Endothelial cell of umbilical vein (primary cell): ENCODE data around the gene ATP6V0D1. TPM values are rescaled to one million over a fixed set of nuclear protein-coding genes. Genes with fewer than 3 reads are reported as not detected.
A peak's percentile ranks its signal among the peaks of the same experiment; 100 is the strongest.

Experiments
- BruUV-seq: library from RNA; stranded (reverse); fragments of 400-500 nt; replicated peaks from 2 replicates; lab custom pipeline; 2021; lab: Mats Ljungman, UMichigan
- CTCF ChIA-PET: fragments of 300-600, 350-600 bp; sonication (Branson Sonifier 250); formaldehyde crosslinking; loops from one replicate; lab custom pipeline; 2021; ENCODE audit warnings: antibody characterized with exemption, inconsistent platforms; lab: Charles Lee
- POLR2A ChIA-PET: fragments of 300-600, 350-600 bp; sonication (Branson Sonifier 250); formaldehyde crosslinking; loops from one replicate; lab custom pipeline; 2021; ENCODE audit warnings: antibody characterized with exemption, inconsistent platforms; lab: Charles Lee
- DNase-seq: peaks from one replicate; pipeline ENCODE4 v3.0.0-alpha.2; 2011; ENCODE audit warnings: low read depth, low spot score
- FAIRE-seq: peaks from 2 replicates; lab custom pipeline; 2011; peaks lifted over from hg19 to GRCh38; lab: Jason Lieb, UNC
- H2AFZ ChIP-seq: 2 replicates; pipeline ENCODE4 v1.6.0; 2012; ENCODE audit warnings: low read depth, low read length, control low read depth, inconsistent platforms
- H3K27ac ChIP-seq: 2 replicates; pipeline ENCODE4 v1.5.1; 2011; ENCODE audit warnings: low read depth, mild to moderate bottlenecking, control low read depth, low read length, moderate library complexity; ENCODE audit not compliant: insufficient read depth
- H3K27me3 ChIP-seq, 2 experiments: 2 replicates each; pipeline versions ENCODE4 v1.6.0 to v1.6.1; 2011; ENCODE audit warnings: low read length in 2 of 2, mixed read lengths in 1 of 2; ENCODE audit not compliant: control insufficient read depth in 2 of 2, insufficient read depth in 2 of 2
- H3K36me3 ChIP-seq, 2 experiments: 2 replicates in 1 of 2; 3 replicates in 1 of 2; pipeline ENCODE4 v1.5.1; 2011; ENCODE audit warnings: low read length in 2 of 2, mild to moderate bottlenecking in 1 of 2, moderate library complexity in 1 of 2; ENCODE audit not compliant: control insufficient read depth in 2 of 2, insufficient read depth in 2 of 2; ENCODE audit errors: extremely low read depth in 1 of 2
- H3K4me1 ChIP-seq: 3 replicates; pipeline ENCODE4 v1.5.1; 2011; ENCODE audit warnings: mild to moderate bottlenecking, low read length; ENCODE audit not compliant: control insufficient read depth, insufficient read depth; ENCODE audit errors: extremely low read depth
- H3K4me2 ChIP-seq: 2 replicates; pipeline ENCODE4 v1.6.1; 2011; ENCODE audit warnings: low read length, control low read depth, mixed read lengths; ENCODE audit not compliant: insufficient read depth
- H3K4me3 ChIP-seq, 3 experiments: fragments of 200-600 bp in 1 of 3; sonication (generic), shearing (Covaris generic) in 1 of 3; replicated peaks in 1 of 3; 2 replicates each; pipeline ENCODE4 v1.5.1; 2011 to 2016; ENCODE audit warnings: control low read depth in 3 of 3, low read length in 3 of 3, mild to moderate bottlenecking in 2 of 3, inconsistent platforms in 1 of 3, low read depth in 1 of 3, moderate library complexity in 1 of 3; ENCODE audit not compliant: insufficient read depth in 1 of 3
- H3K79me2 ChIP-seq: 2 replicates; pipeline ENCODE4 v1.6.0; 2012; ENCODE audit warnings: low read length, inconsistent platforms; ENCODE audit not compliant: control insufficient read depth, insufficient read depth
- H3K9ac ChIP-seq: replicated peaks from 2 replicates; pipeline ENCODE3; 2011; ENCODE audit warnings: low read length, control low read depth; ENCODE audit not compliant: insufficient read depth; ENCODE audit errors: extremely low read depth
- H3K9me1 ChIP-seq: replicated peaks from 3 replicates; pipeline ENCODE4 v1.6.0; 2011; ENCODE audit warnings: mild to moderate bottlenecking, low read length; ENCODE audit not compliant: control insufficient read depth, insufficient read depth; ENCODE audit errors: extremely low read depth
- H3K9me3 ChIP-seq: replicated peaks from 2 replicates; pipeline ENCODE4 v1.5.1; 2012; ENCODE audit warnings: low read length, inconsistent platforms; ENCODE audit not compliant: control insufficient read depth, insufficient read depth
- H4K20me1 ChIP-seq: replicated peaks from 2 replicates; pipeline ENCODE3; 2011; ENCODE audit warnings: mild to moderate bottlenecking, low read length; ENCODE audit not compliant: control insufficient read depth, insufficient read depth; ENCODE audit errors: extremely low read depth
- MYC ChIP-seq: IDR thresholded peaks from one replicate; pipeline ENCODE4 v1.6.1; 2011; ENCODE audit warnings: mild to moderate bottlenecking, low read depth, low read length
- POLR2AphosphoS5 ChIP-seq: IDR thresholded peaks from 2 replicates; pipeline ENCODE4 v1.6.1; 2012; ENCODE audit warnings: low read depth, mild to moderate bottlenecking, control low read depth, low read length, moderate library complexity; ENCODE audit not compliant: insufficient read depth
- dilution Hi-C: fragments of 300-500 bp; cut with MboI; formaldehyde crosslinking; loops from one replicate; pipeline ENCODE4 v1.15.0; 2019; ENCODE audit warnings: low sequenced_read_pairs; ENCODE audit not compliant: extremely low pct_ligation_motif_present
- intact Hi-C: fragments of 100-400 bp; cut with micrococcal nuclease; formaldehyde crosslinking; loops from one replicate; pipeline ENCODE4 v1.10.0; 2022
- polyA plus RNA-seq, 4 experiments: library from polyadenylated mRNA; depleted of rRNA in 3 of 4; stranded (reverse) in 3 of 4; unstranded in 1 of 4; fragments of >200 nt; gene quantifications; 2 replicates each; pipeline versions ENCODE4 v1.2.1 to v1.2.3, GENCODE V29; 2011 to 2012; ENCODE audit warnings: missing spikeins in 1 of 4
- total RNA-seq: library from RNA; stranded (reverse); gene quantifications from 2 replicates; pipeline ENCODE4 v1.2.3, GENCODE V29; 2021
- TF ChIP-seq, protein P1 (sequence below), 2 donors: IDR thresholded peaks; 1 replicate in 1 of 2; 2 replicates in 1 of 2; pipeline ENCODE4 v1.5.1; 2011; ENCODE audit warnings: low read length in 2 of 2, mild to moderate bottlenecking in 2 of 2, moderate library complexity in 2 of 2, control low read depth in 1 of 2, inconsistent platforms in 1 of 2, low read depth in 1 of 2; ENCODE audit not compliant: insufficient read depth in 1 of 2; ENCODE audit errors: extremely low read depth in 1 of 2

The ATP6V0D1 gene
- total and polyA plus RNA-seq, 2 donors (not counting 3 experiments of a cell fraction or from before 2014, with no cell fraction given): 82.8 to 232 TPM

GRCh38 chr16:67430977-67431774 lies 49.8 kb downstream of the ATP6V0D1 start, which contains the start of gene HSD11B2:
Gene HSD11B2 (plus strand): TSS chr16:67431121. CDS start chr16:67431249, 128 bp downstream.
- TF ChIP-seq MYC (no peak), POLR2AphosphoS5 (peak; percentile 18)
- TF ChIP-seq, protein P1, sequence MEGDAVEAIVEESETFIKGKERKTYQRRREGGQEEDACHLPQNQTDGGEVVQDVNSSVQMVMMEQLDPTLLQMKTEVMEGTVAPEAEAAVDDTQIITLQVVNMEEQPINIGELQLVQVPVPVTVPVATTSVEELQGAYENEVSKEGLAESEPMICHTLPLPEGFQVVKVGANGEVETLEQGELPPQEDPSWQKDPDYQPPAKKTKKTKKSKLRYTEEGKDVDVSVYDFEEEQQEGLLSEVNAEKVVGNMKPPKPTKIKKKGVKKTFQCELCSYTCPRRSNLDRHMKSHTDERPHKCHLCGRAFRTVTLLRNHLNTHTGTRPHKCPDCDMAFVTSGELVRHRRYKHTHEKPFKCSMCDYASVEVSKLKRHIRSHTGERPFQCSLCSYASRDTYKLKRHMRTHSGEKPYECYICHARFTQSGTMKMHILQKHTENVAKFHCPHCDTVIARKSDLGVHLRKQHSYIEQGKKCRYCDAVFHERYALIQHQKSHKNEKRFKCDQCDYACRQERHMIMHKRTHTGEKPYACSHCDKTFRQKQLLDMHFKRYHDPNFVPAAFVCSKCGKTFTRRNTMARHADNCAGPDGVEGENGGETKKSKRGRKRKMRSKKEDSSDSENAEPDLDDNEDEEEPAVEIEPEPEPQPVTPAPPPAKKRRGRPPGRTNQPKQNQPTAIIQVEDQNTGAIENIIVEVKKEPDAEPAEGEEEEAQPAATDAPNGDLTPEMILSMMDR (IDR thresholded peaks at IDR 0.05; ENCODE audit: extremely low read depth in 1 of 2, insufficient read depth in 1 of 2, low read depth in 1 of 2, low read length in 2 of 2): peak in 1 of 2 donors; percentile 3
- peak within 1 kb of the TSS; percentile 58 for H2AFZ ChIP-seq
- peaks cover 16 to 17% of the 10 kb centered on the region in 2 experiments for H3K27me3 ChIP-seq
- H3K9me1 ChIP-seq: no peaks in the 10 kb centered on the region
- H4K20me1 ChIP-seq: no peaks in the 10 kb centered on the region
- ChIA-PET CTCF (interaction anchor here (0.6 to 3.7 kb wide), 16 partner anchors 10 to 459 kb away, joined by 3 to 25 read pairs (median 4); no protein-coding TSS in a partner anchor), POLR2A (no interaction called here)
- dilution Hi-C loops: no loop called here
- no peak within 1 kb of the TSS for H3K9ac ChIP-seq
- no peak within 1 kb of the TSS for H3K27ac ChIP-seq
- H3K4me3 ChIP-seq: peak within 1 kb of the TSS in 2 of 3 experiments; percentile 5 to 32
- no peaks in the 10 kb centered on the region for H3K9me3 ChIP-seq
- intact Hi-C loops: no loop called here
- H3K4me2 ChIP-seq: peak within 1 kb of the TSS; percentile 54
- H3K4me1 ChIP-seq: peaks cover 8% of the 10 kb centered on the region
- peaks cover 0 to 1% of the 10 kb centered on the region in 2 experiments for H3K36me3 ChIP-seq
- FAIRE-seq (peak; percentile 62), DNase-seq (peak; percentile 57)
- no TSS peak for BruUV-seq
- no peaks in the 10 kb centered on the region for H3K79me2 ChIP-seq
